Measurements from ENCODE around the gene USP49.

The USP49 gene

DNA sequence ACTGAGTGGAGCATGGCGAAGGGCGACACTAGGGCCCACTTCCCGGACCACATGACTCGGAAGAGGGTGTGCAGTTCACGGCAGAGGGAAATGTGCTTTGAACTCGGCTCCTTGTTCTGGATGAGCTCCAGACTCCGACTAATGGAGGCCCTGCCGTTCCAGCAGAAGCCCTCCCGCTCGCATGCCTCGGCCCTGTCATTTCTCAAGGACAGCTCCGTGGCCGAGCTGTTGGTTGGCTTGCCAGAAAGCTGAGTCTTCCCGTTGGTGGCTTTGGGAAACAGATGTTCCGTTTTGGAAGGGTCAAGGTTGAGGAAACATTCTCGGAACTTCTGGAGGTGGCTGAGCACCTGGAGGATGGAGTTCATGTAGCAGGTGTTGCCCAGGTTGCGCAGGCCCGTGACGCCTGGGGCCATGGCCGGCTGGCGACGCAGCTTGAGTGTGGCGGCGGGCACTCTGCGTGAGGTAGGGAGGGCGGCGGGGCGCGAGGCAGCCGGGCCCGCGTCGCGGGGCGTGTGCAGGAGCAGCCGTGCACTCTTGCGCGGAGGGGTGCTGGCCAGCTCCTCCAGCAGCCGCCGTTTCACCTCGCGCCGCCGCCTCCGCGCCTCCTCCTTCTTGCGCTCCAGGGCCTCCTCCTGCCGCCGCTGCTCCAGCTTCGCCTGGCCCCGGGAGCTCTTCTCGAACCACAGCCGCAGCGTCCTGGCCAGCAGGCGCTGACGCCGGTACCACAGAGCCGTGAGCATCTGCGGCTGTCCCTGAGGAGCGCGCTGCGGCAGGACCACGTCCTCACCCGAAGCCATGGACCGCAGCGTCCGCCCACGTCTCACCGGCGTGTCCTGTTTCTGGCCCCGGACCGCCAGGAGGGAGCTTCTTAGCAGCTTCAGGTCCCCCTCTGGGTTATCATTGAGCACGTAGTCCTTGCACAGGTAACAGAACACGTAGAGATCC is 89.1 kb downstream of the USP49 start:
- DNase-seq: no peak

DNA sequence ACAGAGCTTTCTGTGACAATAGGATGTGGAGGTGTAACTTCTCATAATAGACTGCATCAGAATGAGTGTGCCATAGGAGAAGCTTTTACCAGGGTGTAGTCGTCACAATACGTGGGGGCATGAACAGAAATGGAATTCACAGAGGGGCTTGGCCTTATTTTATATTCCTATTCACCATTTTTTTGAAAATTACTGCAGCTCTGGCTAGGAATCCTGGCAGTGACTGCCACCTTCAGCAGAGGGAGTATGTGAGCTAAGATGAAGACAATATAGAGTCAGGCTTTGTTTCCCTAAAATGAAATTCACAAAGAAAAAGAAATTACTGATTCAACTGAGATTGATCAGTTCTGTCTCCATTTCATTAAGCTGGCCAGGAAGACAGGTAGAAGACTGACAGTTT is 93.8 kb downstream of the USP49 start:
- DNase-seq: peak; percentile 7

- DNase-seq: no peak
These were observed 95.6 kb downstream of the USP49 start for GRCh38 chr6:41799559-41799911.

GRCh38 chr6:41798901-41799558 is 96.1 kb downstream of the USP49 start:
- no peak for DNase-seq

DNA sequence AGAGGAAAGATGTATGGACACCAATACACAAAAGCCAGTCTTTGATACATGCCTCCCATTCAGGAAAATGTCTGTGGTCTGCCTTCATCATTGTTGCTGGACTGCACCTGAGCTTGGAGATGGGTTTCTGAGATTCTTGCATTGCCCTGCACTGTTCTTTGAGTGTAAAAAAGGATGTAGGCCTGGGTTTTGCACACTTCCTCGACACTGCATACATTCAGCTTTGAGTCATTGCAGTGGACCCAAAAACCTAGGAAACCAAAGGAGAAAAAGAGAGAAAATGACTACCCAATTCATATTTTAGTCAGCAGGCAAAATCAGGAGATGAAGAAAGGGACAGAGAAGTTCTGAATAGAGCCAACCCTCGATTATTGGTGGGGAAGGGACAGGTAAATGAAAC is 98.7 kb downstream of the USP49 start:
- no peak for DNase-seq

- no peak for DNase-seq
These were observed 103.2 kb downstream of the USP49 start for GRCh38 chr6:41791984-41792383.

GRCh38 chr6:41791305-41791704 is 103.9 kb downstream of the USP49 start:
- no peak for DNase-seq

GRCh38 chr6:41790045-41790444 is 105.1 kb downstream of the USP49 start:
- DNase-seq: peak; percentile 80

DNA sequence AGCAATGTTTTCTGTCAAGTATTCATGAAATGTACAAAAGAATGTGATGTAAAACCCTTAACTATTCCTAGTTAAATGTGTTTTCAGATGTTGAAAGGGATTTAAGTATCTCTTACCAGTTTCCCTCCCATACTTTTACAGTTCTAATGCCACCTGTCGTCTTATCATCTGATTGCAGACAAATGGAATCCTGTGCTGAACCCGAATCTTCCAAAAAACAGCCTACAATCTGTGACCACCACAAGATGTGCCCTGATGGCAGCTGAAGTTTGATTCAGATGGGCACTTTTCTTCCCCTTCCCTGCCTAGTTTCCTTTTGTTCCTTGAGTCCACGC is 105.8 kb downstream of the USP49 start:
- no peak for DNase-seq

- DNase-seq: peak; percentile 91
These were observed 107.8 kb downstream of the USP49 start, which contains the start of gene TOMM6 for GRCh38 chr6:41787219-41787917. Gene TOMM6, plus strand, starts transcription at chr6:41787694. Its CDS starts 4 bp downstream, at chr6:41787698.

GRCh38 chr6:41786451-41787218 is 108.5 kb downstream of the USP49 start:
- peak; percentile 67 for DNase-seq

- DNase-seq: no peak
These were observed 109.3 kb downstream of the USP49 start for GRCh38 chr6:41785689-41786450.

DNA sequence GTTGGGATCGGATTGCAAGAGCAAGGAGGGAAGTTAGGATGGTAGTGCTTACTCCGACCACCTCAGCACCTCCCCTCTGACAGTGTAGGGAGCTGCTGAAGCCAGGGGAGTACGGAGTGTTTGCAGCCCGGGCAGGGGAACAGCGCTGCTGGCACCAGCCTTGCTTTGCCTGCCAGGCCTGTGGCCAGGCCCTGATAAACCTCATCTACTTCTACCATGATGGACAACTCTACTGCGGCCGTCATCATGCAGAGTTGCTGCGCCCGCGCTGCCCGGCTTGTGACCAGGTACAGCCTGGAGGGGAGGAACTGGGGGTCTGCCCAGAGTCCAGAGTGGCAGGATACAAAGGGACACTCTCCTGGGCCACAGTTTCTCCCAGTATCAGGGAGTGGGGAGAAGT is 109.9 kb downstream of the USP49 start:
- DNase-seq: no peak

GRCh38 chr6:41784581-41785171 is 110.5 kb downstream of the USP49 start:
- DNase-seq: peak; percentile 97

- DNase-seq: no peak
These were observed 111.9 kb downstream of the USP49 start for GRCh38 chr6:41783106-41783780.

GRCh38 chr6:41781366-41781730 is 113.8 kb downstream of the USP49 start:
- DNase-seq: no peak

GRCh38 chr6:41780551-41781365 is 114.4 kb downstream of the USP49 start, which contains the start of gene PRICKLE4:
Gene PRICKLE4, plus strand, starts transcription at chr6:41780782. Its CDS starts 2,692 bp downstream, at chr6:41783474.
- no peak for DNase-seq

DNA sequence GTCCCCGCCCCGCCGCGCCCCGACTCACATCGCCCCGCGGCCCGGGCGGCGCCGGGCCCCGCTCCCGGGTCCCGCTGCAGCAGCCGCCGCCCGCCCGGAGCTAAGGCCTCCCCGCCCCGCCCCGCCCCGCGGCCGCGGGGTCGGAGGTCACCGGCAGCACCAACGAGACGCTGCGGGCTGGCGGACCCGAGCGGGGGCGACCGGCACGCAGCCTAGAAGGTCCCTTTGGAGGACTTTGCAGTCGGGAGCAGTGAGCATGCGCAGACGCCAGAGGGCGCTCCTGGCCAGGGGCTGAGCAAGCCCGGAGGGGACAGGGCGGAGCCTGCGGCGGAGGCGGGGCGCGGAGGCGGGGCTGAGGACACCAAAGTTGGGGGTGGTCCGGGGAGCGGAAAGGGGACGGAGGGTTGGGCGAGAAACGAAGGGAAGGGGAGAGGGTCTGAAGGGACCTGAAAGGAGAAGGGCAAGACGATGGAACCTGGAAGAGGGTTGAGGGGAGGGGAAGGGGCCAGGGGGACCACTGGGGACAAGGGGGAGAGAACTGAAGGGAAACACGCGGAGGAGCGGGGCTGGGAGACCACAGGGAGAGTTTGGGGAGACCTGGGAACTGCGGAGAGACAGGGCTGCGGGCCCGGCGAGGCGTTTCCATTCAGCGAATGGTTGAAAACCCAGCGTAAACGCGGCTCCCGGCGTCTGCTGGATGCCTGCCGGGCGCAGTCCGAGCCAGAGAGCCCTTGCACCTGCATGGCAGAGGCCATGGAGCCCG is 115.2 kb downstream of the USP49 start, which contains the start of gene FRS3:
Gene FRS3, minus strand, starts transcription at position 113 of the 763 bp plus-strand sequence. CDS start 2,913 bp downstream, outside the sequence.
- peak; percentile 92 for DNase-seq

- DNase-seq: no peak
These were observed 115.8 kb downstream of the USP49 start for GRCh38 chr6:41779336-41779735.

Measured in MV-4-11 (cell line).